HL-60/S4 treated with phorbol 12-myristate 13-acetate at 8.2 ng/mL for 4 days and 3 days (cell line): Measurements from ENCODE around the gene SUSD4.
"Not testable (repeated sequence)": the region's sequence is repeated elsewhere in the genome, so short reads cannot be mapped to it uniquely, and the experiment has no call there.

Source experiments
- in situ Hi-C: fragments of 300-500 bp; cut with MboI; formaldehyde crosslinking; loops from 2 replicates; pipeline ENCODE4 v1.15.0; 2022; ENCODE audit warnings: low sequenced_read_pairs

Gene SUSD4

DNA sequence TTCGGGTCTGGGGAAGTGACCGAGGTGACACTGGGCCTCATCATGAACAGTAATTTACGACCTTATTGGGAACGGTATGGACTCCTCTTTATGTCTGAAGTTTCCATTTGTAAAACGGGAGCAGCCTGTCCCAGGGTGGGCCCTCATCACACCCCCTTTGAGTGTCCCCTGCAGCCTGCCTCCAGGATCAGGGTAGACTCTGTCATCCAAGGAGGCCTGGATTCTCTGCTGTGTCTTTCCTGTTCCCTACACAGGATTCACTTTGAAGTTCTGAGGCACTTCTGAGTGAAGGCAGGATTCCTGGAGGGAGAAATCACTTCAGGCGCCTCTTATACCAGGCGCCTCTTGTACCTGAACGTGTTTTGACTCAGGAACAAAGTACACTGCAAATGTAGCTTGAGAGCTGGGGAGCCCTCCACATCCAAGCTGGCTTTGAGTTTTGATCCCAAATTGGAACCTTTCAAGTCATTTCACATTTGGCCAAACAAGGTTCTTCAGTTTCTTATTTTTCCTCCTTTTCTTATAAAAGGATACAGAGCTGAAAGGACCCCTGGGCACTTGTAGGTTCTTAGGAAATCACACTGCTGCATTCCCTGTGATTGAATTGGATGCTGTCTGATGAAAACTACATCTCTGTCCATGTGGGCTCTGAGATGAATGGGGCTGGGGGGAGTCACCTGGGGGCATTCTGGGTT is 106.0 kb downstream of the SUSD4 start:
- in situ Hi-C loops = no loop called here

DNA sequence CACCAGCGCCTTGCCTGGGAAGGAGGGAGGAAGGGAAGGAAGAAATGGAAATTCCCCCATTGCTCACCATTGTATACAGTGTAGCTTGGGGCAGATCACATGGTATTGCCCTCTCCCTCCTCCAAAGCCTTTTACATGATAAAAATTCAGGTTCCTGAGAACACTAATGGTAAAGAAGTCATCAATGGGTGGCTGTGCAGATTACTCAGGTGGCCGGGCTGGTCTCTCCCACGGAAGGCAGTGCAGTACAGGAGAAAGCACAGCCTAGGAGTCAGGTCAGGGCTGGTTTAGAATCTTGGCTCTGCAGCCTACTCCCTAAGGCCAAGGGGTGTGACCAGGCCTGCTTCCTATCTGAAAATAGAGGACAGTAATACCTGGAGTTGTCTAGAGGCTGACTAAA is 107.9 kb downstream of the SUSD4 start:
- in situ Hi-C loops = no loop called here

DNA sequence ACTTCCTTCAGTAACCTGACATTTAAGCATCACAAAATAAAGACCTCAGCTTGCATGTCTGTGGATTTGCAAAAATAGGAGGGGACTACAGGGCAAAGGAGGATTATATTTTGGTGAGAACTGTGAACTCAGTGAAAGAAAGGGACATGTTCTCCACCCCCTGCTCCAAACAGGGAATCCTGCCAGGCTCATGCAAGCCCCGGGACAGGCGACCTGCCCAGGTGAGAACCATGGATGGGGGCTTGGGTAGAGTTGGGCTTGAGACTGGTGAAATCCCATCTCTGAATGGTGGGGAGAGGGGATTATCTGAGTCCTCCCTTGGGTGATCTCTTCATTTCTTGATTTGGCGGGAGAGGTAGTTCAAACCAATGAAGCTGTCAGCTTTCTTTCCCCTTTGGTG is 110.1 kb downstream of the SUSD4 start:
- in situ Hi-C loops = no loop called here

- in situ Hi-C loops = not testable (repeated sequence)
These were observed 112.6 kb downstream of the SUSD4 start for GRCh38 chr1:223251387-223251786.

- in situ Hi-C loops = no loop called here
These were observed 113.4 kb downstream of the SUSD4 start for GRCh38 chr1:223250632-223251015.

GRCh38 chr1:223249854-223250631 is 113.9 kb downstream of the SUSD4 start:
- in situ Hi-C loops = no loop called here

DNA sequence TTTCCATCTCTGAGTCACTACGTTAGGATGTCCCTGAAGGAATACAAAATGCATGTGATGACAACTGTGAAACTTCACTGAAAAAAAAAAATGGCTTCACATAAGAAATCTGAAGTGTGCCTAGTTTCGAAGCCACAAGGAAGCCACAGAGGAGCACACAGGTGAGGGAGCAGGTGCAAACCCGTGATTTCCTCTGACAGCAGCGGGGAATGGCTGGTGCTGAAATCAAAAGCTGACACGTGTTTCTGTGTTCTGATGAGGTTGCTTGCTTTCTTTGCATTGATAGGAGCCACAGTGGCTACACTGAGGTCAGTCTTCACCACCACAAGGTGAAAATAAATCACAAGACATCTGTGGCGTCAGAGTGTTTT is 115.2 kb downstream of the SUSD4 start:
- in situ Hi-C loops = no loop called here

- in situ Hi-C loops = no loop called here
These were observed 115.8 kb downstream of the SUSD4 start for GRCh38 chr1:223248001-223248769.

GRCh38 chr1:223246476-223247112 is 117.4 kb downstream of the SUSD4 start:
- in situ Hi-C loops = no loop called here

- in situ Hi-C loops = no loop called here
These were observed 118.0 kb downstream of the SUSD4 start for GRCh38 chr1:223245983-223246382.

DNA sequence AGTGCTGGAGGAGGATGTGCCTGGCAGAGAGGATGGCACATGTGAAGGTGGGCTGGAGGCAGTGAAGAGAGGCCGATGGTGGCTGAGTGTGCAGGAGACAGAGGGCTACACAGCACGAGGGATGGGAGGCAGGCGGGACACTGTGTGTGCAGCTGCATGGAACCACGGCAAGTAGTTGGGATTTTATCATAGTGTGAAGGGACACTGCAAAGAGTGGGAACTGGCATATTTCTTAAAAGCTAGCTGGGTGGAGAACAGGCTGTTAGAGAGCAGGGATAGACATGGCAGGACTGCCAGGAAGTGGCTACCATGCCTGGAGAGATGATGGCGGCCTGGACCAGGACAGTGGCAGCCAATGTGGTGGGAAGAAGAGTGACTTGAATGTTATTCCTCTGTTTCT is 118.6 kb downstream of the SUSD4 start:
- in situ Hi-C loops = no loop called here

- in situ Hi-C loops = no loop called here
These were observed 119.4 kb downstream of the SUSD4 start for GRCh38 chr1:223244366-223245103.

GRCh38 chr1:223243441-223244050 is 120.4 kb downstream of the SUSD4 start:
- in situ Hi-C loops = no loop called here

GRCh38 chr1:223242971-223243370 is 121.0 kb downstream of the SUSD4 start:
- in situ Hi-C loops = no loop called here

- in situ Hi-C loops = no loop called here
These were observed 121.5 kb downstream of the SUSD4 start for GRCh38 chr1:223242382-223242955.

DNA sequence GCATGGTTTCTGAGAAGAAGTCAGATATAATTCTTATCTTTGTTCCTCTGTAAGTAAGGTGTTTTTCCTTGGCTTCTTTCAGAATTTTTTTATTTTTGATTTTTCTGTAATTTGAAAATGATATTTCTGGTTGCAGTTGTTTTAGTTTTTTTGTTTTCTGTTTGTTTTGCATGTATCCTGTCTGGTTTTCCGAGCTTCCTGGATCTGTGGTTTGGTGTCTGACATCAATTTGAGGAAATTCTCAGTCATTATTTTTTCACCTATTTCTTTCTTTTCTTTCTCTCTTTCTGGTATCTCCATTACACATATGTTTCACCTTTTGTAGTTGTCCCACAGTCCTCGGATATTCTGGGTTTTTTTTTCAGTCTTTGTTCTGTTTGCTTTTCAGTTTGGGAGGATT is 123.9 kb downstream of the SUSD4 start:
- in situ Hi-C loops = no loop called here

DNA sequence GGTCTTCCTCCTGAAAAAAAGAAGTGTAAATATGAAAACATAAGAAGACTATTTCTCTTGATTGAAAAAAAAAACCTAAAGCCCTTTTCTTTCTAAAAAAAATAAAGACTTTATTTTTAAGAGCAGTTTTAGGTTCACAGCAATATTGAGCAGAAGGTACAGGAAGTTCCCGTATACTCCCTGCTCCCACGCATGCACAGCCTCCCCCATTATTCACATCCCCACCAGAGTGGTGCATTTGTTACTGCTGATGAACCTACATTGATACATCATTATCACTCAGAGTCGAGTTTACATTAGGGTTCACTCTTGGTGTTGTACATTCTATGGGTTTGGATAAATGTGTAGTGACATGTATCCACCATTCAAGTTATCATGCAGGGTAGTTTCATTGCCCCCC is 128.9 kb downstream of the SUSD4 start:
- in situ Hi-C loops = no loop called here

DNA sequence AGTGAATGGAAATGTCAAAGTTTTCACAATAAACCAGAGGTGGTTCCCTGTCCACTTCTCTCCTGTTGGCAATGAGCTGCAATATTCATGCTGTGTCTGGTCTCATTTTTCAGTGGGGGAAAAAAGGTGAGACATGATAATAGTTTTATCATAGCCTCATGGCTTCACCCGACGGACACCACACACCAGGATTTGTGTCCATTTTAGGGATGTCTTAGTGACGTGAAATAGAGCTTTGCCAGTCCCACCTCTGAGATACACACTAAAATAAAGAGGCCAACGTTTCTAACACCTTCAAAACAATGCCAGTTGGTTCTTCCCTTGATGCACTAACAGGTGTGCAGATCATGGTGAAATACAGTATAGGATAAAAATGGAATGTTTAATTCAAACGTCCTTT is 129.4 kb downstream of the SUSD4 start:
- in situ Hi-C loops = no loop called here

- in situ Hi-C loops = no loop called here
These were observed 129.8 kb downstream of the SUSD4 start for GRCh38 chr1:223234170-223234514.
